ENCODE measurements around the gene DYRK1A. TPM values are rescaled to one million over a fixed set of nuclear protein-coding genes. Genes with fewer than 3 reads are reported as not detected.

DYRK1A gene
- total RNA-seq, 1 donor from 2014 or later = 50.3 TPM

GRCh38 chr21:37507716-37508115, 141.1 kb downstream of the DYRK1A start:
- no peak overlapping the region for H3K27ac Mint-ChIP-seq (ENCODE audit: unreplicated experiment)
- H3K9me3 Mint-ChIP-seq (ENCODE audit: low read depth) = peaks cover 10% of the 10 kb centered on the region
- H3K4me1 Mint-ChIP-seq (ENCODE audit: low read depth) = peaks cover 27% of the 10 kb centered on the region
- no peak overlapping the region for H3K4me3 Mint-ChIP-seq (ENCODE audit: unreplicated experiment)
- DNase-seq (ENCODE audit: low spot score) = no peak
- peaks cover 35% of the 10 kb centered on the region for H3K36me3 Mint-ChIP-seq (ENCODE audit: low read depth)
- TF ChIP-seq CTCF (IDR thresholded peaks at IDR 0.05) = no peak
- H3K27me3 Mint-ChIP-seq (ENCODE audit: low read depth) = no peaks in the 10 kb centered on the region

GRCh38 chr21:37508341-37508740, 141.8 kb downstream of the DYRK1A start:
- no peaks in the 10 kb centered on the region for H3K27me3 Mint-ChIP-seq (ENCODE audit: low read depth)
- H3K27ac Mint-ChIP-seq (ENCODE audit: unreplicated experiment) = no peak overlapping the region
- H3K9me3 Mint-ChIP-seq (ENCODE audit: low read depth) = peaks cover 4% of the 10 kb centered on the region
- H3K36me3 Mint-ChIP-seq (ENCODE audit: low read depth) = peaks cover 32% of the 10 kb centered on the region
- TF ChIP-seq CTCF (IDR thresholded peaks at IDR 0.05) = no peak
- peaks cover 27% of the 10 kb centered on the region for H3K4me1 Mint-ChIP-seq (ENCODE audit: low read depth)
- no peak overlapping the region for H3K4me3 Mint-ChIP-seq (ENCODE audit: unreplicated experiment)
- no peak for DNase-seq (ENCODE audit: low spot score)

GRCh38 chr21:37509802-37510393, 143.3 kb downstream of the DYRK1A start:
- Mint-ChIP-seq H3K9me3 (ENCODE audit: low read depth) (no peaks in the 10 kb centered on the region), H3K4me3 (ENCODE audit: unreplicated experiment) (no peak overlapping the region), H3K27ac (ENCODE audit: unreplicated experiment) (peak overlapping the region; percentile 25), H3K27me3 (ENCODE audit: low read depth) (no peaks in the 10 kb centered on the region), H3K4me1 (ENCODE audit: low read depth) (peaks cover 14% of the 10 kb centered on the region), H3K36me3 (ENCODE audit: low read depth) (peaks cover 35% of the 10 kb centered on the region)
- TF ChIP-seq CTCF (IDR thresholded peaks at IDR 0.05) = no peak
- no peak for DNase-seq (ENCODE audit: low spot score)

- no peak for DNase-seq (ENCODE audit: low spot score)
- H3K27me3 Mint-ChIP-seq (ENCODE audit: low read depth) = no peaks in the 10 kb centered on the region
- H3K36me3 Mint-ChIP-seq (ENCODE audit: low read depth) = peaks cover 26% of the 10 kb centered on the region
- TF ChIP-seq CTCF (IDR thresholded peaks at IDR 0.05) = no peak
- H3K4me3 Mint-ChIP-seq (ENCODE audit: unreplicated experiment) = no peak overlapping the region
- H3K4me1 Mint-ChIP-seq (ENCODE audit: low read depth) = peaks cover 14% of the 10 kb centered on the region
- H3K9me3 Mint-ChIP-seq (ENCODE audit: low read depth) = no peaks in the 10 kb centered on the region
- H3K27ac Mint-ChIP-seq (ENCODE audit: unreplicated experiment) = no peak overlapping the region
Measured at GRCh38 chr21:37511848-37512247, 145.3 kb downstream of the DYRK1A start.

- peaks cover 38% of the 10 kb centered on the region for H3K36me3 Mint-ChIP-seq (ENCODE audit: low read depth)
- H3K4me3 Mint-ChIP-seq (ENCODE audit: unreplicated experiment) = no peak overlapping the region
- peaks cover 14% of the 10 kb centered on the region for H3K4me1 Mint-ChIP-seq (ENCODE audit: low read depth)
- H3K9me3 Mint-ChIP-seq (ENCODE audit: low read depth) = no peaks in the 10 kb centered on the region
- no peak overlapping the region for H3K27ac Mint-ChIP-seq (ENCODE audit: unreplicated experiment)
- no peaks in the 10 kb centered on the region for H3K27me3 Mint-ChIP-seq (ENCODE audit: low read depth)
- no peak for TF ChIP-seq CTCF (IDR thresholded peaks at IDR 0.05)
- no peak for DNase-seq (ENCODE audit: low spot score)
Measured at GRCh38 chr21:37513383-37513782, 146.8 kb downstream of the DYRK1A start.
